ENCODE measurements around the gene EIF3F. TPM values are rescaled to one million over a fixed set of nuclear protein-coding genes. Genes with fewer than 3 reads are reported as not detected.
A peak's percentile ranks its signal among the peaks of the same experiment; 100 is the strongest.

EIF3F gene, protein sequence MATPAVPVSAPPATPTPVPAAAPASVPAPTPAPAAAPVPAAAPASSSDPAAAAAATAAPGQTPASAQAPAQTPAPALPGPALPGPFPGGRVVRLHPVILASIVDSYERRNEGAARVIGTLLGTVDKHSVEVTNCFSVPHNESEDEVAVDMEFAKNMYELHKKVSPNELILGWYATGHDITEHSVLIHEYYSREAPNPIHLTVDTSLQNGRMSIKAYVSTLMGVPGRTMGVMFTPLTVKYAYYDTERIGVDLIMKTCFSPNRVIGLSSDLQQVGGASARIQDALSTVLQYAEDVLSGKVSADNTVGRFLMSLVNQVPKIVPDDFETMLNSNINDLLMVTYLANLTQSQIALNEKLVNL
- total RNA-seq, result 100 to 1,000 TPM; 232 to 250 (median 247) TPM
- total RNA-seq (2013), result 322 TPM

DNA sequence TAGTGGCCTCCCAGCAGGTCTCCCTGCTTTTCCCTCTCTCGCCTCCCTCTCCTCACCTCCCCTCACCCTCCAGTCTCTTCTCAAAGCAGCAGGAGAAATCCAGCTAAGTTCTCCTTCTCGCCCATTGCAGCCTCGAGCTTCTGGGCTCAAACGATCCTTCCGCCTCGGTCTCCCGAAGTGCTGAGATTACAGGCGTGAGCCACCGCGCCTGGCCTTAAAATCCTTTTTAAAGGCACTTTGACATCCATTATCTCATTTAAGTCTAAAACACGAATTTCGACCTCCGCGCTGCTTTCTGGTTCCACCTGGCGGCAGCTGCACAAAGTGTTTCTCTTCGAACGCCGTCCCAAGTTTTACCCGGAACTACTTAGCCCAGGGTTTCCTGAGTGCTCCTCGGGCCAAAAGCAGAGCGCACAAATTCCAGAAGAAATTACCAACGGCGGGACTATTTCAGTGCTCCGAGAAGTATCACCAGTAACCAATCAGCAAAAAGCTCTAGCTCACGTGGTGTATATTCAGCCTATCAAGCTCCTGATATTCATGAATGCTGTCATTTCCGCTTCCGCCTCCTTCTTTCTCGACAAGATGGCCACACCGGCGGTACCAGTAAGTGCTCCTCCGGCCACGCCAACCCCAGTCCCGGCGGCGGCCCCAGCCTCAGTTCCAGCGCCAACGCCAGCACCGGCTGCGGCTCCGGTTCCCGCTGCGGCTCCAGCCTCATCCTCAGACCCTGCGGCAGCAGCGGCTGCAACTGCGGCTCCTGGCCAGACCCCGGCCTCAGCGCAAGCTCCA is at the start of gene EIF3F:
EIF3F (plus strand) TSS at position 570 of the 792 bp plus-strand sequence; CDS start at position 586, 16 bp downstream.
- H3K9me3 Mint-ChIP-seq, result no peaks in the 10 kb centered on the region
- WGBS (ENCODE audit: insufficient coverage), result under 1% methylated on average over 47 of the region's 47 CpGs
- Histone ChIP-seq H3K4me1 (ENCODE audit: control insufficient read depth, insufficient read depth, low read length) (peaks cover 13% of the 10 kb centered on the region), H3K27me3 (ENCODE audit: control insufficient read depth, insufficient read depth, low read length) (no peaks in the 10 kb centered on the region), H3K27ac (ENCODE audit: low read length) (peak within 1 kb of the TSS; percentile 59), H3K4me3 (ENCODE audit: low read length) (peak within 1 kb of the TSS; percentile 64), H3K9me3 (ENCODE audit: control insufficient read depth, insufficient read depth, low read length) (no peaks in the 10 kb centered on the region), H3K36me3 (ENCODE audit: control insufficient read depth, insufficient read depth, low read length) (no peaks in the 10 kb centered on the region)
- intact Hi-C loops (cut with micrococcal nuclease), result loop anchor here (2.0 to 10.0 kb wide), 2 partner anchors 94 to 472 kb away; partner anchors contain the start of gene PPFIBP2
- peak within 1 kb of the TSS; percentile 92 to 95 for H3K27ac Mint-ChIP-seq
- H3K36me3 Mint-ChIP-seq, result no peaks in the 10 kb centered on the region
- peaks cover 47 to 54% of the 10 kb centered on the region in 2 donors for H3K4me1 Mint-ChIP-seq
- TF ChIP-seq, protein P1, sequence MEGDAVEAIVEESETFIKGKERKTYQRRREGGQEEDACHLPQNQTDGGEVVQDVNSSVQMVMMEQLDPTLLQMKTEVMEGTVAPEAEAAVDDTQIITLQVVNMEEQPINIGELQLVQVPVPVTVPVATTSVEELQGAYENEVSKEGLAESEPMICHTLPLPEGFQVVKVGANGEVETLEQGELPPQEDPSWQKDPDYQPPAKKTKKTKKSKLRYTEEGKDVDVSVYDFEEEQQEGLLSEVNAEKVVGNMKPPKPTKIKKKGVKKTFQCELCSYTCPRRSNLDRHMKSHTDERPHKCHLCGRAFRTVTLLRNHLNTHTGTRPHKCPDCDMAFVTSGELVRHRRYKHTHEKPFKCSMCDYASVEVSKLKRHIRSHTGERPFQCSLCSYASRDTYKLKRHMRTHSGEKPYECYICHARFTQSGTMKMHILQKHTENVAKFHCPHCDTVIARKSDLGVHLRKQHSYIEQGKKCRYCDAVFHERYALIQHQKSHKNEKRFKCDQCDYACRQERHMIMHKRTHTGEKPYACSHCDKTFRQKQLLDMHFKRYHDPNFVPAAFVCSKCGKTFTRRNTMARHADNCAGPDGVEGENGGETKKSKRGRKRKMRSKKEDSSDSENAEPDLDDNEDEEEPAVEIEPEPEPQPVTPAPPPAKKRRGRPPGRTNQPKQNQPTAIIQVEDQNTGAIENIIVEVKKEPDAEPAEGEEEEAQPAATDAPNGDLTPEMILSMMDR (IDR thresholded peaks at IDR 0.05), result peak; percentile 61
- peak; percentile 73 to 98 for DNase-seq
- peak; percentile 95 to 99 (median 97) for ATAC-seq
- peaks cover 0 to 6% of the 10 kb centered on the region in 2 donors for H3K27me3 Mint-ChIP-seq (ENCODE audit: low read depth in 2 of 2)
- H3K4me3 Mint-ChIP-seq, result peak within 1 kb of the TSS; percentile 94

DNA sequence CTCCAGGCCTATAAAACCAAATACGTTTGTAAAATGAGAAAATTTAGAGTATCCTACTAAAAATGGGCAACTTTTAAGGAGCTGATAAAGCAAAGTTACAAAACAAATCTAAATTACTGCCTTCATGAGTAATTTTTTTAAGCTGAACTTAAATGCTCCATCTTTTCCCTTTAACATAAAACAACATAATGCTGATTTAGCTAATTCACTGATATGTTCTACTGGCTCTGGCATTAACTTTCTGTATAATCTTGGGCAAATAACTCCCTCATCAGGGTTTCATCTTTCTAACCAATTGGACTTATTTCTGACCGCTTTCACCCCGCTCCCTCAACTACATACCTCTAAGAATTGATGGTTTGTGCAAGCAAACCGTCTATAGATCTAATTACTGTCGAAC is 46.0 kb upstream of the EIF3F start:
- Histone ChIP-seq H3K4me3 (ENCODE audit: low read length) (no peak overlapping the region), H3K36me3 (ENCODE audit: control insufficient read depth, insufficient read depth, low read length) (no peaks in the 10 kb centered on the region), H3K27me3 (ENCODE audit: control insufficient read depth, insufficient read depth, low read length) (no peaks in the 10 kb centered on the region), H3K4me1 (ENCODE audit: control insufficient read depth, insufficient read depth, low read length) (no peaks in the 10 kb centered on the region), H3K27ac (ENCODE audit: low read length) (no peak overlapping the region), H3K9me3 (ENCODE audit: control insufficient read depth, insufficient read depth, low read length) (peaks cover 6% of the 10 kb centered on the region)
- no peak for ATAC-seq
- TF ChIP-seq, protein P1 (IDR thresholded peaks at IDR 0.05), result no peak
- Mint-ChIP-seq H3K9me3 (peaks cover 5 to 12% of the 10 kb centered on the region in 2 donors), H3K4me1 (no peaks in the 10 kb centered on the region), H3K4me3 (no peak overlapping the region), H3K36me3 (peaks cover 10% of the 10 kb centered on the region), H3K27ac (no peak overlapping the region), H3K27me3 (ENCODE audit: low read depth in 2 of 2) (peaks cover 0 to 8% of the 10 kb centered on the region in 2 donors)
- intact Hi-C loops (cut with micrococcal nuclease), result no loop called here
- 69% methylated on average over 4 of the region's 5 CpGs for WGBS (ENCODE audit: insufficient coverage)
- no peak for DNase-seq

DNA sequence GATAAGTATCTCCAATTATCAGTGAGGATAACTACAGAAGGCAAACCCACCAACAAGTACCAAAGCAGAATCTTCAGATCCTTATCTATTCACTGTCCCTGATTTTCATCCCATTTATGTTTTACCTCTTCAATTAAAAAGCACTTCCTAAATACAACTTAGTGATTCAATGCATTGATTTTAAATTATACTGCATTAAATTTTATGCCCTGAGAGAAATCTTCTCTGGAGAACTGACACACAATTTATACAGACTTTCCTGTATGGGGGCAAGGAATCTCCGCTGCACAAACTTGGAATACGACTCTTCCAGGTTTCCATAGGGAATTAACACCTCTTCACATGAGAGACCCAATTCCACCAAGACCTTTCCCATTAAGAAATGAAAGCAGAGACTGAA is 45.5 kb upstream of the EIF3F start, which contains the start of gene OR10A3:
OR10A3 (minus strand) TSS at position 101 of the 400 bp plus-strand sequence. CDS start 2,188 bp downstream, outside the sequence.
- no peaks in the 10 kb centered on the region for H3K27me3 ChIP-seq (ENCODE audit: control insufficient read depth, insufficient read depth, low read length)
- H3K36me3 ChIP-seq (ENCODE audit: control insufficient read depth, insufficient read depth, low read length), result no peaks in the 10 kb centered on the region
- H3K9me3 Mint-ChIP-seq, result peaks cover 5 to 12% of the 10 kb centered on the region in 2 donors
- no peak within 1 kb of the TSS for H3K4me3 Mint-ChIP-seq
- 83% methylated on average over 2 of the region's 2 CpGs for WGBS (ENCODE audit: insufficient coverage)
- no peaks in the 10 kb centered on the region for H3K4me1 Mint-ChIP-seq
- no peak for ATAC-seq
- H3K9me3 ChIP-seq (ENCODE audit: control insufficient read depth, insufficient read depth, low read length), result peaks cover 6% of the 10 kb centered on the region
- TF ChIP-seq, protein P1 (IDR thresholded peaks at IDR 0.05), result no peak
- no peak within 1 kb of the TSS for H3K27ac ChIP-seq (ENCODE audit: low read length)
- peaks cover 0 to 8% of the 10 kb centered on the region in 2 donors for H3K27me3 Mint-ChIP-seq (ENCODE audit: low read depth in 2 of 2)
- no peak for DNase-seq
- H3K27ac Mint-ChIP-seq, result no peak within 1 kb of the TSS
- no peak within 1 kb of the TSS for H3K4me3 ChIP-seq (ENCODE audit: low read length)
- H3K4me1 ChIP-seq (ENCODE audit: control insufficient read depth, insufficient read depth, low read length), result no peaks in the 10 kb centered on the region
- peaks cover 10% of the 10 kb centered on the region for H3K36me3 Mint-ChIP-seq
- intact Hi-C loops (cut with micrococcal nuclease), result no loop called here

All from natural killer cell (primary cell).